SK-N-SH (cell line): ENCODE results near the gene CCDC188.

ENCODE experiments used
- CHD2 ChIP-seq: fragments of 150-350 bp; IDR thresholded peaks from 2 replicates; pipeline ENCODE4 v1.6.1; 2018; ENCODE audit warnings: low read length; ENCODE audit not compliant: partially characterized antibody
- CTCF ChIP-seq: fragments of 200-600 bp; sonication (generic); IDR thresholded peaks from 2 replicates; pipeline ENCODE4 v1.6.1; 2017; ENCODE audit warnings: antibody characterized with exemption, mild to moderate bottlenecking, moderate library complexity
- EP300 ChIP-seq, 2 experiments: IDR thresholded peaks; 2 replicates each; pipeline versions ENCODE4 v1.4.0 to v1.6.1; 2012; ENCODE audit warnings: borderline replicate concordance in 1 of 2, low read depth in 1 of 2, low read length in 1 of 2
- JUND ChIP-seq: IDR thresholded peaks from 2 replicates; pipeline ENCODE4 v1.4.0; 2012
- MAX ChIP-seq: IDR thresholded peaks from 2 replicates; pipeline ENCODE4 v1.4.0; 2012; ENCODE audit warnings: low read depth
- POLR2AphosphoS5 ChIP-seq: IDR thresholded peaks from 2 replicates; pipeline ENCODE4 v1.6.1; 2012; ENCODE audit warnings: low read depth, low read length
- RAD21 ChIP-seq: IDR thresholded peaks from 2 replicates; pipeline ENCODE4 v1.6.1; 2012; ENCODE audit warnings: mild to moderate bottlenecking, low read length
- SIN3A ChIP-seq: IDR thresholded peaks from 2 replicates; pipeline ENCODE4 v1.6.1; 2012; ENCODE audit warnings: low read depth, mild to moderate bottlenecking, low read length, moderate library complexity, borderline replicate concordance
- SMC3 ChIP-seq: IDR thresholded peaks from 2 replicates; pipeline ENCODE4 v1.6.1; 2012; ENCODE audit warnings: low read depth, low read length, improper control_type of control experiment
- USF1 ChIP-seq: IDR thresholded peaks from 2 replicates; pipeline ENCODE4 v1.4.0; 2012; ENCODE audit warnings: low read depth, borderline replicate concordance
- YY1 ChIP-seq: IDR thresholded peaks from 2 replicates; pipeline ENCODE4 v1.4.0; 2012; ENCODE audit warnings: low read depth, mild to moderate bottlenecking

- TF ChIP-seq CTCF (no peak), MAX (no peak), CHD2 (no peak), POLR2AphosphoS5 (no peak), JUND (no peak), SIN3A (no peak), USF1 (no peak), RAD21 (no peak), SMC3 (no peak), YY1 (no peak), EP300 (IDR thresholded peaks at IDR 0.05; ENCODE audit: borderline replicate concordance in 1 of 2, low read depth in 1 of 2, low read length in 1 of 2) (no peak)
Measured at GRCh38 chr22:20199413-20199842, 48.6 kb upstream of the CCDC188 start.
